Measurements from ENCODE around the gene DGKQ. TPM values are rescaled to one million over a fixed set of nuclear protein-coding genes. Genes with fewer than 3 reads are reported as not detected.

Gene DGKQ
- total RNA-seq, 4 donors from 2014 or later = 1.2 to 12.7 (median 10.1) TPM

GRCh38 chr4:1012034-1012739 is 38.8 kb upstream of the DGKQ start:
- TF ChIP-seq, protein P1, sequence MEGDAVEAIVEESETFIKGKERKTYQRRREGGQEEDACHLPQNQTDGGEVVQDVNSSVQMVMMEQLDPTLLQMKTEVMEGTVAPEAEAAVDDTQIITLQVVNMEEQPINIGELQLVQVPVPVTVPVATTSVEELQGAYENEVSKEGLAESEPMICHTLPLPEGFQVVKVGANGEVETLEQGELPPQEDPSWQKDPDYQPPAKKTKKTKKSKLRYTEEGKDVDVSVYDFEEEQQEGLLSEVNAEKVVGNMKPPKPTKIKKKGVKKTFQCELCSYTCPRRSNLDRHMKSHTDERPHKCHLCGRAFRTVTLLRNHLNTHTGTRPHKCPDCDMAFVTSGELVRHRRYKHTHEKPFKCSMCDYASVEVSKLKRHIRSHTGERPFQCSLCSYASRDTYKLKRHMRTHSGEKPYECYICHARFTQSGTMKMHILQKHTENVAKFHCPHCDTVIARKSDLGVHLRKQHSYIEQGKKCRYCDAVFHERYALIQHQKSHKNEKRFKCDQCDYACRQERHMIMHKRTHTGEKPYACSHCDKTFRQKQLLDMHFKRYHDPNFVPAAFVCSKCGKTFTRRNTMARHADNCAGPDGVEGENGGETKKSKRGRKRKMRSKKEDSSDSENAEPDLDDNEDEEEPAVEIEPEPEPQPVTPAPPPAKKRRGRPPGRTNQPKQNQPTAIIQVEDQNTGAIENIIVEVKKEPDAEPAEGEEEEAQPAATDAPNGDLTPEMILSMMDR (IDR thresholded peaks at IDR 0.05) = no peak
- no peak for TF ChIP-seq POLR2A (IDR thresholded peaks at IDR 0.05)
- Histone ChIP-seq H3K4me1 (peaks cover 0 to 21% of the 10 kb centered on the region in 2 donors), H3K27ac (no peak overlapping the region), H3K4me3 (peak overlapping the region; percentile 44 to 52), H3K9me3 (no peaks in the 10 kb centered on the region), H3K27me3 (no peaks in the 10 kb centered on the region), H3K36me3 (no peaks in the 10 kb centered on the region)
- intact Hi-C loops (cut with DNase I; ENCODE audit: low total_unique reads) = no loop called here
- peak; percentile 46 to 53 for DNase-seq

- Histone ChIP-seq H3K4me1 (peaks cover 0 to 21% of the 10 kb centered on the region in 2 donors), H3K36me3 (no peaks in the 10 kb centered on the region), H3K27ac (no peak overlapping the region), H3K27me3 (no peaks in the 10 kb centered on the region), H3K4me3 (peak overlapping the region in 1 of 2 donors; percentile 52), H3K9me3 (no peaks in the 10 kb centered on the region)
- TF ChIP-seq, protein P1 (IDR thresholded peaks at IDR 0.05) = no peak
- TF ChIP-seq POLR2A (IDR thresholded peaks at IDR 0.05) = no peak
- intact Hi-C loops (cut with DNase I; ENCODE audit: low total_unique reads) = no loop called here
- no peak for DNase-seq
These were observed 38.3 kb upstream of the DGKQ start for GRCh38 chr4:1011666-1012033.

- Histone ChIP-seq H3K27me3 (no peaks in the 10 kb centered on the region), H3K27ac (peak within 1 kb of the TSS; percentile 28 to 73), H3K36me3 (no peaks in the 10 kb centered on the region), H3K4me3 (peak within 1 kb of the TSS; percentile 44 to 59), H3K4me1 (peaks cover 0 to 21% of the 10 kb centered on the region in 2 donors), H3K9me3 (no peaks in the 10 kb centered on the region)
- DNase-seq = peak; percentile 92 to 93
- TF ChIP-seq, protein P1 (IDR thresholded peaks at IDR 0.05) = no peak
- TF ChIP-seq POLR2A (IDR thresholded peaks at IDR 0.05) = peak in 1 of 2 donors; percentile 29
- intact Hi-C loops (cut with DNase I; ENCODE audit: low total_unique reads) = no loop called here
These were observed 37.8 kb upstream of the DGKQ start, which contains the start of gene FGFRL1 for GRCh38 chr4:1011022-1011665. Gene FGFRL1, plus strand, starts transcription at chr4:1011626. Its CDS starts 860 bp downstream, at chr4:1012486.

DNA sequence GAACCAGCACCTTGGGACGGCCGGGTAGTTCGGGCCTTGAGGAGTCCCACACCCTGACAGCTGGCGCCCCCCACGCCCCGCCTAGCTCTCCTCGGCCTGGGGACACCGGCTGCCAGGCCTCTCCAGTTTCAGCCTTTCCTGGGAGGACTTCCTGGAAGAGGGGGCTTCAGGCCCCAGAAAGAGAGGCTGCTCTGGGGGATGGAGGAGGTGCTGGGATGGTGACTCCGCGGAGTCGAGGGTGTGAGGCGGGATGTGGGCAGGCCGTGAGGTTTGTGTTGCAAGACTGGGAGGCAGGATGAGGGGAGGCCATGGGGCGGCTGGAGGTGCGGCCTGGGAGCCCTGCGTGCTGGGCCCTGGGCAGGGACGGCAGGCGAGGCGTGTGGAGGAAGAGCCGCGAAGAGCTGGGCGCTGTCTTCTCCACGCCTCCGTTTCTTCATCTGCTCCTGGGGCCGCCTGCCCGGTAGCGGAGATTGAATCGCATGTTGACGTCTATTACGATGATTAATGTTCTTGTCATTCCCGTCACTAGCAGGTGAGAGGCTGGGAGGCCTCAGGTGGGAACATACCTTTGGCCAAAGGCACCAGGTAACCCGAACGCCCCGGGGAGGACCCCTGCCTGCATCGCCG is 37.1 kb upstream of the DGKQ start:
- H3K4me3 ChIP-seq = peak overlapping the region; percentile 40 to 59
- no peaks in the 10 kb centered on the region for H3K9me3 ChIP-seq
- intact Hi-C loops (cut with DNase I; ENCODE audit: low total_unique reads) = no loop called here
- H3K4me1 ChIP-seq = peaks cover 0 to 21% of the 10 kb centered on the region in 2 donors
- no peaks in the 10 kb centered on the region for H3K36me3 ChIP-seq
- peak overlapping the region; percentile 28 to 73 for H3K27ac ChIP-seq
- TF ChIP-seq POLR2A (IDR thresholded peaks at IDR 0.05) = no peak
- TF ChIP-seq, protein P1 (IDR thresholded peaks at IDR 0.05) = no peak
- H3K27me3 ChIP-seq = no peaks in the 10 kb centered on the region
- peak; percentile 73 for DNase-seq
